GM23338 (cell line): ENCODE results near the gene CEP170B. TPM values are rescaled to one million over a fixed set of nuclear protein-coding genes. Genes with fewer than 3 reads are reported as not detected.

ENCODE experiments used
- ATAC-seq: fragments of 200-7000 bp; cut with Tn5 transposase; 3 replicates; pipeline ENCODE4 v1.9.1; 2020
- DNase-seq: peaks from one replicate; pipeline ENCODE4 v3.0.0-alpha.2; 2015; ENCODE audit warnings: low spot score
- H2AFZ ChIP-seq: fragments of 200-600 bp; sonication (generic); 2 replicates; pipeline ENCODE4 v1.8.0; 2016; ENCODE audit warnings: antibody characterized with exemption, mild to moderate bottlenecking, moderate library complexity
- H3F3A ChIP-seq: fragments of 200-600 bp; sonication (generic); replicated peaks from 2 replicates; pipeline ENCODE4 v1.8.0; 2017; ENCODE audit warnings: antibody characterized with exemption, mixed run types, low read depth
- H3K27ac ChIP-seq: fragments of 200-600 bp; sonication (generic); 2 replicates; pipeline ENCODE4 v1.6.1; 2016; ENCODE audit warnings: low read depth
- H3K27me3 ChIP-seq: fragments of 200-600 bp; sonication (generic); 2 replicates; pipeline ENCODE4 v1.8.0; 2016; ENCODE audit warnings: mild to moderate bottlenecking, mixed run types, moderate library complexity; ENCODE audit not compliant: insufficient read depth
- H3K36me3 ChIP-seq: fragments of 200-600 bp; sonication (generic); 2 replicates; pipeline ENCODE4 v1.8.0; 2016; ENCODE audit warnings: mild to moderate bottlenecking; ENCODE audit not compliant: insufficient read depth
- H3K4me1 ChIP-seq: fragments of 200-600 bp; sonication (generic); 2 replicates; pipeline ENCODE4 v1.8.0; 2016; ENCODE audit warnings: mild to moderate bottlenecking, moderate library complexity; ENCODE audit not compliant: insufficient read depth
- H3K4me2 ChIP-seq: fragments of 200-600 bp; sonication (generic); 2 replicates; pipeline ENCODE4 v1.7.1; 2017; ENCODE audit warnings: mixed run types
- H3K4me3 ChIP-seq: fragments of 200-600 bp; sonication (generic); 2 replicates; pipeline ENCODE4 v1.6.1; 2016; ENCODE audit warnings: mixed run types
- H3K79me2 ChIP-seq: fragments of 200-600 bp; sonication (generic); replicated peaks from 2 replicates; pipeline ENCODE4 v1.8.0; 2017; ENCODE audit warnings: mild to moderate bottlenecking; ENCODE audit not compliant: insufficient read depth
- H3K9me2 ChIP-seq: fragments of 200-600 bp; sonication (generic); 2 replicates; pipeline ENCODE4 v1.8.0; 2017; ENCODE audit not compliant: insufficient read depth
- H4K20me1 ChIP-seq: fragments of 200-600 bp; sonication (generic); replicated peaks from 2 replicates; pipeline ENCODE4 v1.8.0; 2017; ENCODE audit warnings: mild to moderate bottlenecking; ENCODE audit not compliant: insufficient read depth
- H3K27ac Mint-ChIP-seq: 2 replicates; pipeline ENCODE4 v1.8.0; 2020; ENCODE audit warnings: inconsistent platforms, mild to moderate bottlenecking, moderate library complexity, mixed read lengths
- H3K27me3 Mint-ChIP-seq: 3 replicates; pipeline ENCODE4 v1.8.0; 2022; ENCODE audit warnings: low read depth, mild to moderate bottlenecking, moderate library complexity, mixed read lengths, inconsistent platforms; ENCODE audit not compliant: insufficient read depth, poor library complexity
- H3K36me3 Mint-ChIP-seq: 3 replicates; pipeline ENCODE4 v1.8.0; 2021; ENCODE audit warnings: low read depth, mild to moderate bottlenecking, inconsistent platforms, moderate library complexity, mixed read lengths
- H3K4me1 Mint-ChIP-seq: 3 replicates; pipeline ENCODE4 v1.8.0; 2020; ENCODE audit warnings: mild to moderate bottlenecking, inconsistent platforms, mixed read lengths
- H3K4me3 Mint-ChIP-seq: 3 replicates; pipeline ENCODE4 v1.8.0; 2021; ENCODE audit warnings: moderate library complexity, mild to moderate bottlenecking, inconsistent platforms, mixed read lengths
- H3K9me3 Mint-ChIP-seq: 3 replicates; pipeline ENCODE4 v1.8.0; 2020; ENCODE audit warnings: moderate library complexity, mild to moderate bottlenecking, inconsistent platforms, mixed read lengths
- CREB1 ChIP-seq: fragments of 250-450 bp; sonication (Bioruptor Pico); IDR thresholded peaks from 2 replicates; pipeline ENCODE4 v1.5.0; 2020; ENCODE audit warnings: low read depth, mild to moderate bottlenecking, moderate library complexity
- EZH2 ChIP-seq: fragments of 200-600 bp; sonication (generic); IDR thresholded peaks from one replicate; pipeline ENCODE4 v1.8.0; 2017; ENCODE audit warnings: antibody characterized with exemption, mild to moderate bottlenecking, low read depth; ENCODE audit not compliant: unreplicated experiment
- EZH2phosphoT487 ChIP-seq: fragments of 200-600 bp; sonication (generic); IDR thresholded peaks from one replicate; pipeline ENCODE4 v1.8.1; 2018; ENCODE audit warnings: antibody characterized with exemption; ENCODE audit not compliant: unreplicated experiment
- JUNB ChIP-seq: IDR thresholded peaks from one replicate; pipeline ENCODE4 v1.6.1; 2016; ENCODE audit warnings: antibody characterized with exemption; ENCODE audit not compliant: unreplicated experiment
- NANOG ChIP-seq: IDR thresholded peaks from 2 replicates; pipeline ENCODE4 v1.6.1; 2016; ENCODE audit warnings: antibody characterized with exemption, borderline replicate concordance
- POLR2AphosphoS5 ChIP-seq: IDR thresholded peaks from 2 replicates; pipeline ENCODE4 v1.6.1; 2016; ENCODE audit warnings: antibody characterized with exemption, low read depth
- STAT1 ChIP-seq: IDR thresholded peaks from one replicate; pipeline ENCODE4 v1.6.1; 2016; ENCODE audit warnings: antibody characterized with exemption; ENCODE audit not compliant: unreplicated experiment
- ZNF114 ChIP-seq: fragments of 250-450 bp; sonication (Bioruptor Pico); IDR thresholded peaks from 2 replicates; pipeline ENCODE4 v1.5.0; 2020; ENCODE audit warnings: mild to moderate bottlenecking, moderate library complexity
- ZNF331 ChIP-seq: fragments of 250-450 bp; sonication (Bioruptor Pico); IDR thresholded peaks from 2 replicates; pipeline ENCODE4 v1.5.0; 2020; ENCODE audit warnings: low read depth, mild to moderate bottlenecking, moderate library complexity
- polyA plus RNA-seq: library from polyadenylated mRNA; unstranded; fragments of >200 nt; fragmentation: Nextera tagmentation; extraction: Ambion mirVana; gene quantifications from 2 replicates; pipeline ENCODE4 v1.2.1, GENCODE V29; 2016
- total RNA-seq: library from RNA; depleted of rRNA; stranded (reverse); fragments of >200 nt; shearing (Covaris generic); gene quantifications from 2 replicates; pipeline ENCODE4 v1.2.3, GENCODE V29; 2014
- TF ChIP-seq, protein P1 (sequence below): IDR thresholded peaks from 2 replicates; pipeline ENCODE4 v1.6.1; 2016; ENCODE audit warnings: antibody characterized with exemption
- TF ChIP-seq, protein P2 (sequence below): IDR thresholded peaks from one replicate; pipeline ENCODE4 v1.6.1; 2018; ENCODE audit warnings: antibody characterized with exemption; ENCODE audit not compliant: unreplicated experiment
- TF ChIP-seq, protein P3 (sequence below), 2 experiments: fragments of 200-600 bp in 1 of 2; sonication (generic) in 1 of 2; conservative IDR thresholded peaks; 2 replicates each; pipeline versions ENCODE4 v1.5.1 to v1.6.1; 2016 to 2017; ENCODE audit warnings: antibody characterized with exemption in 2 of 2, low read depth in 2 of 2, mild to moderate bottlenecking in 2 of 2, moderate library complexity in 1 of 2

CEP170B gene
- total and polyA plus RNA-seq, 2 experiments from 2014 or later = 4.6 to 37.1 TPM

DNA sequence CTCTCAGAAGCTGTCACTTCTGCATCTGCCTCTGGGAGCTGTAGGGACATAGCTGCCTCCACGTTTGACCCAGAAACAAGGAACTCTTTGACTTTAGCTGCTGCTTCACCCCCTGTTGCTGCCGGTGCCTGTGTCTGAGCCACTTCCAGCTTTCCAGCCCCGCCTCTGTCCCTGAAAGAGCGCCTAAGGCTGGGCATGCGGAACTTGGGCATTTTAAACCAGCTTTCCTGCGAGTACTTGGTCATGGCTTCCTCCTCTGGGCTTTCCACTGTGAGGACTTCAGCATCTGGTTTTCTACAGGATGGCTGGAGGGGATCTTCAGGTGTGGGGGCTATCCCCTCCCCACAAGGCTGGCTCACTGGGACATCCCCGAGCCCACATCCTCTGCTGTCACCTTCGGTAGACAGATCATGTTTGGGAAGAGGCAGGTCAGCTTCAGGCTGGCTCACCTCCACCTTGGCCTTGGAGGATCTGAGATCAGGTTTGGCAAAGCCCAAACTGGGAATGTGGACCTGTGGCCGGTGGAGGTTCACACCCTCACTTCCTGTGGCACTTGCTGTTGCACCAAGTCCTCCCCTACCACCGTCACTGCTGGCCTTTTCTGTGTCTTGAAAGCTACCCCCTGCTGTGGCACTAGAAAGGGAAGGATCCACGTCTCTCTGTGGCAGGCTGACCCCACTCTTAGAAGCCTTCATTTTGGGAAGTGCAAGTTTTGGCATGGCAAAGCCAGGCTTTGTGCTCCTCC is 74.8 kb downstream of the CEP170B start:
- Histone ChIP-seq H3K4me2 (no peak overlapping the region), H3K79me2 (no peaks in the 10 kb centered on the region), H2AFZ (no peak overlapping the region), H3K4me1 (no peaks in the 10 kb centered on the region), H3K27ac (no peak overlapping the region), H3K9me2 (no peaks in the 10 kb centered on the region), H3K27me3 (peaks cover 33% of the 10 kb centered on the region), H4K20me1 (no peaks in the 10 kb centered on the region), H3K4me3 (no peak overlapping the region), H3F3A (no peaks in the 10 kb centered on the region), H3K36me3 (no peaks in the 10 kb centered on the region)
- Mint-ChIP-seq H3K27me3 (peaks cover 32% of the 10 kb centered on the region), H3K4me3 (no peak overlapping the region), H3K27ac (no peak overlapping the region), H3K9me3 (peaks cover 7% of the 10 kb centered on the region; the same call in 1 of the 3 replicates), H3K4me1 (no peaks in the 10 kb centered on the region), H3K36me3 (no peaks in the 10 kb centered on the region)
- DNase-seq (no peak), ATAC-seq (no peak)
- TF ChIP-seq NANOG (no peak), EZH2 (no peak), ZNF114 (CRISPR knock-in tag) (no peak), CREB1 (CRISPR knock-in tag) (no peak), JUNB (no peak), STAT1 (no peak), ZNF331 (no peak), EZH2phosphoT487 (no peak), POLR2AphosphoS5 (no peak)
- TF ChIP-seq, protein P1, sequence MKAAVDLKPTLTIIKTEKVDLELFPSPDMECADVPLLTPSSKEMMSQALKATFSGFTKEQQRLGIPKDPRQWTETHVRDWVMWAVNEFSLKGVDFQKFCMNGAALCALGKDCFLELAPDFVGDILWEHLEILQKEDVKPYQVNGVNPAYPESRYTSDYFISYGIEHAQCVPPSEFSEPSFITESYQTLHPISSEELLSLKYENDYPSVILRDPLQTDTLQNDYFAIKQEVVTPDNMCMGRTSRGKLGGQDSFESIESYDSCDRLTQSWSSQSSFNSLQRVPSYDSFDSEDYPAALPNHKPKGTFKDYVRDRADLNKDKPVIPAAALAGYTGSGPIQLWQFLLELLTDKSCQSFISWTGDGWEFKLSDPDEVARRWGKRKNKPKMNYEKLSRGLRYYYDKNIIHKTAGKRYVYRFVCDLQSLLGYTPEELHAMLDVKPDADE = no peak
- TF ChIP-seq, protein P2, sequence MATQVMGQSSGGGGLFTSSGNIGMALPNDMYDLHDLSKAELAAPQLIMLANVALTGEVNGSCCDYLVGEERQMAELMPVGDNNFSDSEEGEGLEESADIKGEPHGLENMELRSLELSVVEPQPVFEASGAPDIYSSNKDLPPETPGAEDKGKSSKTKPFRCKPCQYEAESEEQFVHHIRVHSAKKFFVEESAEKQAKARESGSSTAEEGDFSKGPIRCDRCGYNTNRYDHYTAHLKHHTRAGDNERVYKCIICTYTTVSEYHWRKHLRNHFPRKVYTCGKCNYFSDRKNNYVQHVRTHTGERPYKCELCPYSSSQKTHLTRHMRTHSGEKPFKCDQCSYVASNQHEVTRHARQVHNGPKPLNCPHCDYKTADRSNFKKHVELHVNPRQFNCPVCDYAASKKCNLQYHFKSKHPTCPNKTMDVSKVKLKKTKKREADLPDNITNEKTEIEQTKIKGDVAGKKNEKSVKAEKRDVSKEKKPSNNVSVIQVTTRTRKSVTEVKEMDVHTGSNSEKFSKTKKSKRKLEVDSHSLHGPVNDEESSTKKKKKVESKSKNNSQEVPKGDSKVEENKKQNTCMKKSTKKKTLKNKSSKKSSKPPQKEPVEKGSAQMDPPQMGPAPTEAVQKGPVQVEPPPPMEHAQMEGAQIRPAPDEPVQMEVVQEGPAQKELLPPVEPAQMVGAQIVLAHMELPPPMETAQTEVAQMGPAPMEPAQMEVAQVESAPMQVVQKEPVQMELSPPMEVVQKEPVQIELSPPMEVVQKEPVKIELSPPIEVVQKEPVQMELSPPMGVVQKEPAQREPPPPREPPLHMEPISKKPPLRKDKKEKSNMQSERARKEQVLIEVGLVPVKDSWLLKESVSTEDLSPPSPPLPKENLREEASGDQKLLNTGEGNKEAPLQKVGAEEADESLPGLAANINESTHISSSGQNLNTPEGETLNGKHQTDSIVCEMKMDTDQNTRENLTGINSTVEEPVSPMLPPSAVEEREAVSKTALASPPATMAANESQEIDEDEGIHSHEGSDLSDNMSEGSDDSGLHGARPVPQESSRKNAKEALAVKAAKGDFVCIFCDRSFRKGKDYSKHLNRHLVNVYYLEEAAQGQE = no peak
- TF ChIP-seq, protein P3, sequence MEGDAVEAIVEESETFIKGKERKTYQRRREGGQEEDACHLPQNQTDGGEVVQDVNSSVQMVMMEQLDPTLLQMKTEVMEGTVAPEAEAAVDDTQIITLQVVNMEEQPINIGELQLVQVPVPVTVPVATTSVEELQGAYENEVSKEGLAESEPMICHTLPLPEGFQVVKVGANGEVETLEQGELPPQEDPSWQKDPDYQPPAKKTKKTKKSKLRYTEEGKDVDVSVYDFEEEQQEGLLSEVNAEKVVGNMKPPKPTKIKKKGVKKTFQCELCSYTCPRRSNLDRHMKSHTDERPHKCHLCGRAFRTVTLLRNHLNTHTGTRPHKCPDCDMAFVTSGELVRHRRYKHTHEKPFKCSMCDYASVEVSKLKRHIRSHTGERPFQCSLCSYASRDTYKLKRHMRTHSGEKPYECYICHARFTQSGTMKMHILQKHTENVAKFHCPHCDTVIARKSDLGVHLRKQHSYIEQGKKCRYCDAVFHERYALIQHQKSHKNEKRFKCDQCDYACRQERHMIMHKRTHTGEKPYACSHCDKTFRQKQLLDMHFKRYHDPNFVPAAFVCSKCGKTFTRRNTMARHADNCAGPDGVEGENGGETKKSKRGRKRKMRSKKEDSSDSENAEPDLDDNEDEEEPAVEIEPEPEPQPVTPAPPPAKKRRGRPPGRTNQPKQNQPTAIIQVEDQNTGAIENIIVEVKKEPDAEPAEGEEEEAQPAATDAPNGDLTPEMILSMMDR (conservative IDR thresholded peaks at IDR 0.05; ENCODE audit: low read depth in 2 of 2) = no peak
